Hematopoietic multipotent progenitor cell treated with erythropoietin and hydrocortisone succinate and interleukin-3 and kit ligand, for 6 days (in vitro differentiated cells): ENCODE data around the gene SDK1.

Experiments used
- DNase-seq: peaks from one replicate; pipeline ENCODE4 v3.0.0-alpha.2; 2015

SDK1 gene

DNA sequence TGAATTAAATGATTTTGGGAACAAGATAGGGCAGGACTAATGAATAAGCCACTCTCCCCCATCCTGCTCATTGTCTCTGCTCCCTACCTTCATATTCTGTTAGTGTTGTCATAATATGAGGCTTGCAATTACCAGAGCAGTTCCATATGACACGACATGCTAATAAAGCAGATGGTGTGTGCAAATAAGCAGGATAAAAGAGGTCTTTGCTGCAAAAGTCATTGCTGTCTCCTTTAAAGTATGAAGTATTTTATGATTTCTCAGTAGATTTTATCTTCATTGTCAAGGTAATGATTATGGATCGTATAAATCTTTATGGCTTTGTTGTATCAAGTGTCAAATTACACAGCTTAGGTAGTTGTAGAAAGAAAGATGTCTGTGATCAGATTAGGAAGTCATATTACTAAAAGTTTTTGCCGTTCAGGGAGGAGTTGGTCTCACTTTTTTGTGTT is 114.8 kb downstream of the SDK1 start:
- DNase-seq, result no peak

DNA sequence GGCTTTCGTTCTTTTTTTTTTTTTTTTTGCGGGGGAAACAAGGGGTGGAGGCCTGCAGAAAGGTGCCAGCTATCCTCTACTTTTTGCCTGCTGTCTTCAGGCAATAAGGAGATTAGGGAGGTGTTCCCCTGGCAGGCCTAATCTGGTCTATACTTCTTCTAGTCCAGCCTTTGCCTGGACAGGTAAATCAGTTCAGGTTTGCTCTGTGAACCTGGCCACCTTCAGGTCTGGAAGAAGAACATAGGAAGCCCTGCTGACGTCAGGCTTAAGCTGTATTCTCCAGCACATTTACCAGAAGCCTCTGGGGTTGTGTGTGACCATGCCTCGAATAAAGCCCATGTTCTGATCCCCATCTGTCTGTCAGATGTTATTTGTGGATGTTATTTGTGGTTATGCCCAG is 115.4 kb downstream of the SDK1 start:
- no peak for DNase-seq

DNA sequence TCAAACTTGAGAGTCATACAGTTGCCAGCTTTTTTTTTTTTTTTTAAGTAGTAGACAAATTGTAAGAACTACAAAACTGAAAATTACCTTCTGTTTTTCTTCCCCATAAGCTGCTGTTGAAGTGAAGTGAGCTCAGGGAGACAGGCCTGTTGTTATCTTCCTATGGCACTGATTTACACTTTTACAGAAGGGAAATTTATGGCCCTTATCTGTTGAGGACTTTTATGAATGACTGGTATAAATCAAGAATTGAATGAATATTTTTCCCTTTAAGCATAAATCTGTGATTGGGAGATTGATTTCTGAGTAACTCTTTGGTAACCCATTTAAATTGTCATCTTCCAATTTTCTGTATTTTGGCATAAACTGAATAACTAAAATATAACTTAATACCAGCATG is 124.0 kb downstream of the SDK1 start:
- no peak for DNase-seq

DNA sequence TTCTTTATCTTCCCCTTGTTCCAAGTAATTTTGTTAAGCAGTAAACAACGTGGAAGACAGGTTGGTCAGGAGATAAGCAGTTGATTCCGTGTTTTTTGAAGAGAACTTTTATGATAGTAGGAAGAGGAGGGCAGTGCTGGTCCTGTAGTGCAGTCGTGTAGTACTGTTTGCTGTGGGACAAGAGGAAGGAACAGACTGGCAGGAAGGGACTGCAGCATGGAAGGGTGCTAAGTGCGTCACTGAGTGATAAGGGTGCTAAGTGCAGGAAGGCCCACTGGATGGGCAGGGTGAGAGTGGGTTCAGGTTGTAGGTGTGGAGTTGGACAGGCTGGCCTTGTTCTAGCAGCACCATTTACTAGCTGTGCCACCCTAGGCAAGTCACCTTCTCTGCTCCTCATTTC is 125.0 kb downstream of the SDK1 start:
- DNase-seq, result no peak

DNA sequence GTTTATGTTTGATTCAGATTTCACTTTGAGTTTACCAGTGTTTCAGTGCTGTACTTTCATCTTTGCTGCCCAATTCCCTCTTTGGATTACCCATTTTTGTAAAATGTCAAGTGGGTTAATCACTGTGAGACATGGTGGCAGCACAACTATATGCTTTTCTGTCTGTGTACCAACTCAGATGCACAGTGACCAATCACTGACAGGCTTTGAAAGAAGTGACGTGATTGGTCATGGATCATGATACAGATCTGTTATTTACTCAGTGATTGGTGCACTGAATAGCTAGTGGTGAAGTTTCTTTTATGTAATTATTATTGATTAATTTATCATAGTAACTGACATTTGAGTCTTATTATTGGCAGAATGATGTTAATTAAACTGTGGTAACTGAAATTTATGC is 126.9 kb downstream of the SDK1 start:
- no peak for DNase-seq

- DNase-seq, result no peak
Measured at GRCh38 chr7:3429981-3430380, 128.9 kb downstream of the SDK1 start.

DNA sequence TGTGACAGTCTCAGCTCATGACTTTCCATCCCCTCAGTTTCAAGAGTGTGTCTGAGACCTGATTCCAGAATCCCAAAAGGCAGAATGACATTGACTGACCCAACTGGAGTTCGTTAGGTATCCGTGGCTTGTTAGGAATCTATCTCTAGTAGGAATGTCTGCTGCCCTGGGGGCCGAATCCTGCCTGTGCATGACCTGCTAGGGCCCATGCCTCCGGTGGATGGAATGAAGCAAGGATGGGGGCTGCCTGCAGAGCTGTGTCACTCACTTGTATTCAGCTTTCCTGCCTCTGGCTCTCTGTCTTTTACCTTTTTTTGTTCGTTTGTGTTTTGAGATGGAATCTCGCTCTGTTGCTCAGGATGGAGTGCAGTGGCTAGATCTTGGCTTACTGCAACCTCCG is 129.5 kb downstream of the SDK1 start:
- no peak for DNase-seq

DNA sequence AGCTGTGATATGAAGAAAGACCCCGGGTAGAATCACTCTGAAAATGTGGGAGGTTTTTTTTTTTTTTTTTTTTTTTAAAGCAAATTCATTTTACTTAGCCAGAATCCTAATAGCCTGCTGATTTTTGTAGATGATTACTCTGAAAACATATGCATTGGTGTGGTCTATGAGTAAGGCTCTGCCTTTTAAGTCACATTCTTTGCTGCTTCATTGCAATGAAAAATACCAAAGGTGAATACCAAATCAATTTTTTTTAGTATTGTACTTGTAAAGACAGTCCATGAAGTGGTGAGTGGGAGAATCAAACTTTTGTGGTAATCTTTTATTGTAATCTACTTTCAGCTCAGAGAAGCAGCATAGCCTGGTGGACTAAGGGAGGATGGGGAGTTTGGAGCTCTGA is 130.3 kb downstream of the SDK1 start:
- no peak for DNase-seq

- DNase-seq, result no peak
Measured at GRCh38 chr7:3432911-3433310, 131.9 kb downstream of the SDK1 start.

DNA sequence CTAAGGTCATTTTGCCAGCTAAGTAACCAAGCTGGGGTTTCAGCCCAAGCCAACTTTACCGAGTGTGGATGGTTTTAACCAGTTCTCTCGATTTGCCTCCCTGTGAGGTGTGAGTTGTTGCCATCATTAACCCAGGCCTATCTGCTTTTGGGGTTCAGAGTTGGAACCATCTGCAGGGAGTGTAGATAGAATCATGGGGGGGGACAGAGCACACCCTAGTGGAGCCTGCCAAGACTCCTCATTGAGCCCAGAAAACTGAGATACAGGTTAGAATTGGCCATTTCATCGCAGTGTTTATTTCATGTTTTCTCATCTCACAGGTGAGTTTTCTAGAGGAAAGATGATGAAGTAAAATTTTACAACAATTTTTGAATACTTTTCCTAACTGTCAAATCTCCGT is 133.6 kb downstream of the SDK1 start:
- no peak for DNase-seq

DNA sequence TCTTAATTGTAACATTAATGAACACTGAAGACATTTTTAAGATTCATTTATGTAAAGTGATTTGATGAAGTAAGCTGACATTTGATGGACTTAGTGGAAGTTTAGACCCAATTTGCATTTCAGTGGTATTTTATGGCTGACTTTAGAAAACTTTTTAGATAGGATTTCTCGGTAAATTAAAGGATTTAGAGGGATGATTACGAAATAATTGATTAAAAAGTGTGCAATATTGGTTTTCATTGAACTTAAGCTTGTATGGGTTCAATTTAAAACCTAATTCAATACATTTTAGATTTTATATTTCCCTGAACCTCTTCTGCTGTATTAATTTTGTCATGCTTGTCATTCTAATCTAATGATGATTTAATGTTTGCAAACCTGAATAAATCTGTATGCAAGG is 135.1 kb downstream of the SDK1 start:
- DNase-seq, result no peak

DNA sequence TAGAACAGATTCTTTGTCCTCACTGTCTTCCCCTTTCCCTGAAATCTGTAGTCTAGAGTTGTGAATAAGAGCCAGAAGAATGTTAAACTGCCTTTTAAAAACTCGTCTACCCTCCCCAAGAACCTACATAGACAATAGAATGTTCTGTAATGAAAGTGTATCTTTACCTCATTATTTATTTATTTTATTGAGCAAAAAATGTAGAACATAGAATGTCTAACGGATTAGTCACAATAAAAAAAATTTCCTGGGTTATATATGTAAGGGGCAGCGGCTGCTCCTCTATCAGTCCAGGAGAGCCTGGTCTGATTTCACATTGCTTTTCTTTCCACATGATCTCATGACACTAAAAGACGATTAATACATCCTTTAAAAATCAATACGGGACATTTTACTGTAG is 135.7 kb downstream of the SDK1 start:
- no peak for DNase-seq

DNA sequence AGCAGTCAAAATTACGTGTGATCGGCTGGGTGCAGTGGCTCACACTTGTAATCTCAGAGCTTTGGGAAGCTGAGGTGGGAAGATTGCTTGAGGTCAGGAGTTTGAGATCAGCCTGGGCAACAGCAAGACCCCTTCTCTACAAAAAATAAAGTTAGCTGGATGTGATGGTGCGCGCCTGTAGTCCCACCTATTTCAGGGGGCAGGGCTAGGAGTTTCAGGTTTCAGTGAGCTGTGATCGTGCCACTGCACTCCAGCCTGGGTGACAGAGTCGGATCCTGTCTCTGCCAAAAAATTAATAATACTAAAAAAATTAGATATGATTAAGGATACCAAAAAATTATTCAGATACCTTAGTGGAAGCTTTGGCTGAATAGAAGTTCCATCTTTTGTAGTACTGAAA is 136.4 kb downstream of the SDK1 start:
- DNase-seq, result no peak

DNA sequence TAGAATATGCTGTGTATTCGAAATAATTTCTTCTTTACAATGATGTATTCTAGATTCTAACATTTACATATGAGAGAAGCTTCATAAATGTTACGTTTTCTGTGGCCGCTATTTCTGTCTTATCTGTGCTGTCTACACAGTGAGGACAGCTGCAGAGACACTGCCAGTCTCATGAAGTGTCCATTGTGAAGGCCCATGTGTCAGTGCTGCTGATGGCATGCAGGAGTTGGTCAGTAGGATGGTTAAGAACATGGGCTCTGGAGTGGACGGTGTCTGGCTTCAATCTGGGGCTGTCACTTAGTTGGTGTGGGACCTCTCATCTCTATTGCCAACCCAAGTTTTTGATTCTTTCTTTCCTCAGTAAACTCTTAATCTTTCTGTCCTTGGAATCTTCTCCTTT is 137.3 kb downstream of the SDK1 start:
- no peak for DNase-seq

DNA sequence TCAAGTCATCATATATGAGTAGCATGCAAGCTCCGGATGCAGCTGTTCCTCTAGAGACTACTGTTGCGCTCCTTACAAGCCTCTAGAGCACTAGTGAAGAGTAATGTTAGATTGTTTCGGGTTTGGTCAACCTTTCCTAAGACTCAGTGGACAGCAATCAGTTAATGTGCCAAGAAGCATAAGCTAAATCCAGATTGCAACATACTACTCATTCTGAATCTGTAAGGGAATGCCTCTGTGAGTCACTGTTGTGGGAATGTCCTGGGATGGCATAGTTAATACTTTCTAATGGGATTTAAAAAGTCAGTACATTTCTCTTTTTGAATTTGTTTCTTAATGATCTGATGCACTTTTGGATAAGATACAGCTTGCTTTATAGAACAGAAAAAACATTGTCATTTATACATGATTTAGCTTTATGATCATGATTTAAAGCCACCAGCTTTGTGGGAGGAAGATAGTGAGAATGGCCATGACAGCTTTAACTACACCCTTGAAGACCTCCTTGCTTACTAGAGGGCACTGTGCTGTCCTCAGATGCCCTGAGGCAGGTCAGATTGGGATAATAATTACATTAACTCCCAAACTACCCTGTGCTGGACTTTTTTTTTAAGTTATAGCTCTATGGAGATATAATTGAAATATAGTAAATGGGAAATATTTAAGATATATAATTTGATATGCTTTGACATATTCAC is 138.4 kb downstream of the SDK1 start:
- DNase-seq, result no peak

GRCh38 chr7:3440509-3440908 is 139.5 kb downstream of the SDK1 start:
- DNase-seq, result no peak

- DNase-seq, result no peak
Measured at GRCh38 chr7:3443716-3444115, 142.7 kb downstream of the SDK1 start.

- DNase-seq, result no peak
Measured at GRCh38 chr7:3446786-3447185, 145.7 kb downstream of the SDK1 start.

DNA sequence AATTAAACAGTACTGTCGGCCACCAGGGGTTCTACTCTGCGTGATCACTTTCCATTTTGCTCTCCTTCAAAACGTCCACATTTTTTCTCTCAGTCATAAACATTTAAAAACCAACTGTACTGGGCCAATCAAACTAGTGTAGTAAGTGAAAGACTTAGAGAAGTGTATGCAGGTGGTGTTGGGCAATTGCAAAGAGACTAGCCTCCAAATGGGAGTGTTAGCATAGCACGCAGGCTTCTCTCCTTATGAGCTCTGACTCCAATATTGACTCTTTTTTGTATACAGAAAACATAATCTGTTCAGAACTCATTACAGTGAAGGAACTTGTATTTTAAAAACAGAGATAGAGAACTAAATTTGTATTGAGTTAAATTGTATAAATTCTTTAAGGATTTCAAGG is 150.6 kb downstream of the SDK1 start:
- no peak for DNase-seq

DNA sequence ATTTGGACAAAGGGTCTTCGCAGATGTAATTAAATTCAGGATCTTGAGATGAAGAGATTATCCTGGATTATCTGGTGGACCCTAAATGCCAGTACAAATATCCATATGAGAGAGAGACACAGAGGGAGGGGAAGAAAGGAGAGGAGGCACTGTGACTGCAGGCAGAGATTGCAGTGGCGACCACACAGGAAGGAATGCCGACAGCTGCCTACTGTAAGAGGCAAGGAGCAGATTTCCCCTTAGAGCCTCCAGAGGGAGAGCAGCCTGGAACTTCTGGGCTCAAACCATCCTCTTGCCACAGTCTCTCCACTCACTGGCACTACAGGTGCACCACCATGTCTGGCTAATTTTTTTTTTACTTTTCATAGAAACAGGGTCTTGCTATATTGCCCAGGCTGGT is 152.3 kb downstream of the SDK1 start:
- no peak for DNase-seq

DNA sequence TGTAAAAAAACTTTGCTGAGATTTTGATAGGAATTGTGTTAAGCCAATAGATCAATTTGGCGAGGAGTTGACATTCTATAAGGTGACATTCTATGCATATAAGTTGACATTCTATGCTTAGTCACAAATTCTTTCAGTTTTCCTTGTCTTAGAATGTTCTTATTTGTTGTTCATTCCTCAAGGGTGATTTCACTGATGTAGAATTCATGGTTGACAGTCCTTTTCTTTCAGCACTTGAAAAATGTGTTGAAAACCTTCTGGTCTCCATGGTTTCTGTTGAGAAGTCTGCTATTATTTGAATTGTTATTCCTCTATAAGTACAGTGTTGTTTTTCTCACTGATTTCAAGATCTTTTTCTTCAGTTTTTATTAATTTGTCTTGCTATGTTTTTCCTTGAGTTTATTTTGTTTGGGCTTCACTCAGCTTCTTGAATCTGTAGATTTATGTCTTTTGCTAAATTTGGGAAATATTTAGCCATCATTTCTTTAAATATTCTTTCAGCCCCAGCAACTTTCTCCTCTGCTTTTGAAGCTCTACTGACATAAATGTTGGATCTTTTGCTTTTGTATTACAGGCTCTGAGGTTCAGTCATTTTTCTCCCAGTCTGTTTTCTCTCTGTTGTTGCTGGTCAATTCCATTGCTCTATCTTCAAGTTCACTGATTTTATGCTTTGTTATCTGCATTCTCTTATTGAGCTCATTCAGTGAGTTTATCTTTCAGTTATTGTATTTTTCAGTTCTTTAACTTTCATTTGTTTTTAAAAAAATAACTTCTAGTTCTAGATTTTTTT is 154.9 kb downstream of the SDK1 start:
- no peak for DNase-seq

DNA sequence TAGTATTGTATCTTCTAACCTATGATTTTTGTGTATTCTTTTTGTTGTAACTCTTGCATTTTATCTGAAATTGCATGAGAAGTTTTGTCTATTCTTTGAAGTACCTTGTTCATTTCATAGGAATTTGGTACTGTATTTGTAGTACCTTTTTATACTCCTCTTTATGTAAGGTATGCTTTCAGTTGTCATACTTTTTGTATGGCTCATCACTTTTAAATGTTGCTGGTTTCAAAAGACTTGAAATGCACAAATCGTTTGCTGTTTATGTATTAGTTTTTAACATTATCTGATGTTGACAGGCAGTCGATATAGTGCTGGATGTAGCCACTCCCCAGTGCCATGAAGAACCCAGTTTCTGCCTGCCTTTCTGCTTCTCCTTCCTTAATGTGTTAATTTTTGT is 158.1 kb downstream of the SDK1 start:
- DNase-seq, result no peak

DNA sequence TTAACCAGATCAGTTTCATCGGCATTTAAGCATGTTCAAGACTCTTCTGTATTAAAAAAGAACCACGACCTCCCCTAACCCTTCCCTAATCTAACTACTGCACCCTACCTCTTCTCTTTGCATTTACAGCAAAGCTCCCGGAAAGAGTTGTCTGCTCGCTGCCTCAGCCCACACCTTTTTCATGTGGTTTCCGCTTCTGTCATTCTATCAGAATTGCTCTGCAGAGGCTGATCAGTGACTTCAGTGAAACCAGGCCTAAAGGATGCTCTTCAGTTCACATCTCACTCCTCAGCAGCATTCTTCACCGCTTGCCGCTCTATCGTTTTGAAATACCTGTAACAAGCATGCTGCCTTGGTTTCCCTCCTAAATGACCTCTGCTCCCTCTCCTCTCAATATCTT is 160.9 kb downstream of the SDK1 start:
- no peak for DNase-seq

DNA sequence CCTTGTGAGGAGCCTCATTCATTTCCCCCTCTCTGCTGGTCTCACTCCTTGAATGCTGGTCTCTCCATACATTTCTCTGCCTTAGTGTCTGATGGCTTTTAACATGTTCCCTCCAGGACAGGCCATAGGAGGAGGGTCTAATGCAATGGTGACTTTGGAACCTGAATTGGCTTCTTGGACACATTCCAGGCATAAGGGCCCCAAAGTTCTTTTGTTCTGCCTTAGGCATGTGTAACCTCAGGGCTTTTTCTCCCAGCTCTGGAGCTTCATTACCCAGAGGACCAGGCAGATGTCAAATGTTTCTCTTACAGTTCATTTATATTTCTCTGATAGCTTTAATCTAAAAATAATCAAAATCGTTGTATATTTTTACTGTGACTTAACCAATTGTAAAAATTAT is 162.6 kb downstream of the SDK1 start:
- DNase-seq, result no peak
